Trophoblast cell (in vitro differentiated cells and primary cell): Measurements from ENCODE around the gene DRAP1.

Experiments used
- DNase-seq, 2 donors: peaks; one replicate each; pipeline ENCODE4 v3.0.0-alpha.2; 2016
- H2AFZ ChIP-seq: 2 replicates; pipeline ENCODE4 v1.6.1; 2013; ENCODE audit warnings: low read length, moderate library complexity, mild to moderate bottlenecking; ENCODE audit not compliant: insufficient read depth, poor library complexity
- H2AK5ac ChIP-seq: 2 replicates; pipeline ENCODE4 v1.6.1; 2013; ENCODE audit warnings: mild to moderate bottlenecking, low read length
- H2BK120ac ChIP-seq: 2 replicates; pipeline ENCODE4 v1.6.1; 2013; ENCODE audit warnings: low read length, mild to moderate bottlenecking, moderate library complexity; ENCODE audit not compliant: insufficient read depth, poor library complexity
- H2BK12ac ChIP-seq: 2 replicates; pipeline ENCODE4 v1.6.1; 2013; ENCODE audit warnings: mild to moderate bottlenecking, low read length, moderate library complexity
- H2BK5ac ChIP-seq: 2 replicates; pipeline ENCODE4 v1.6.1; 2013; ENCODE audit warnings: low read length, low read depth, moderate library complexity, mild to moderate bottlenecking; ENCODE audit not compliant: poor library complexity
- H3K14ac ChIP-seq: 2 replicates; pipeline ENCODE4 v1.6.1; 2013; ENCODE audit warnings: mild to moderate bottlenecking, low read length
- H3K18ac ChIP-seq: 2 replicates; pipeline ENCODE4 v1.6.1; 2013; ENCODE audit warnings: mild to moderate bottlenecking, low read length
- H3K23ac ChIP-seq: 2 replicates; pipeline ENCODE4 v1.6.1; 2013; ENCODE audit warnings: low read length
- H3K27ac ChIP-seq: 2 replicates; pipeline ENCODE4 v1.5.1; 2013; ENCODE audit warnings: low read depth, mild to moderate bottlenecking, inconsistent platforms, low read length, moderate library complexity
- H3K27me3 ChIP-seq: 2 replicates; pipeline ENCODE4 v1.6.1; 2013; ENCODE audit warnings: inconsistent platforms, mild to moderate bottlenecking, low read length, moderate library complexity; ENCODE audit not compliant: insufficient read depth
- H3K36me3 ChIP-seq, 2 experiments: 1 replicate in 1 of 2; 2 replicates in 1 of 2; pipeline ENCODE4 v1.6.1; 2013; ENCODE audit warnings: low read length in 2 of 2, mild to moderate bottlenecking in 2 of 2, moderate library complexity in 1 of 2; ENCODE audit not compliant: insufficient read depth in 2 of 2, control insufficient read depth in 1 of 2
- H3K4ac ChIP-seq: 2 replicates; pipeline ENCODE4 v1.6.1; 2013; ENCODE audit warnings: low read depth, mild to moderate bottlenecking, low read length, moderate library complexity
- H3K4me1 ChIP-seq, 2 experiments: 1 replicate in 1 of 2; 2 replicates in 1 of 2; pipeline ENCODE4 v1.6.1; 2013; ENCODE audit warnings: low read length in 2 of 2, mild to moderate bottlenecking in 2 of 2, moderate library complexity in 1 of 2; ENCODE audit not compliant: insufficient read depth in 2 of 2, control insufficient read depth in 1 of 2
- H3K4me2 ChIP-seq: 2 replicates; pipeline ENCODE4 v1.6.1; 2013; ENCODE audit warnings: inconsistent platforms, mild to moderate bottlenecking, low read length, moderate library complexity
- H3K4me3 ChIP-seq: 2 replicates; pipeline ENCODE4 v1.5.1; 2013; ENCODE audit warnings: mild to moderate bottlenecking, low read depth, low read length, inconsistent platforms
- H3K79me1 ChIP-seq: one replicate; pipeline ENCODE4 v1.6.1; 2013; ENCODE audit warnings: low read length
- H3K79me2 ChIP-seq: 2 replicates; pipeline ENCODE4 v1.6.1; 2013; ENCODE audit warnings: low read length, mild to moderate bottlenecking; ENCODE audit not compliant: control insufficient read depth, insufficient read depth, poor library complexity
- H3K9ac ChIP-seq: 2 replicates; pipeline ENCODE4 v1.6.1; 2013; ENCODE audit warnings: mild to moderate bottlenecking, low read length
- H3K9me3 ChIP-seq: 2 replicates; pipeline ENCODE4 v1.6.1; 2013; ENCODE audit warnings: low read depth, mild to moderate bottlenecking, control low read depth, inconsistent platforms, low read length; ENCODE audit not compliant: insufficient read depth
- H4K12ac ChIP-seq: 2 replicates; pipeline ENCODE4 v1.6.1; 2013; ENCODE audit warnings: low read depth, mild to moderate bottlenecking, low read length, moderate library complexity
- H4K8ac ChIP-seq: 2 replicates; pipeline ENCODE4 v1.6.1; 2013; ENCODE audit warnings: low read depth, mild to moderate bottlenecking, low read length, moderate library complexity
- H4K91ac ChIP-seq: one replicate; pipeline ENCODE4 v1.6.1; 2013; ENCODE audit warnings: low read depth, mild to moderate bottlenecking, low read length, moderate library complexity
- WGBS: extraction: QIAGEN DNeasy Blood & Tissue Kit; methylation state at CpG from one replicate; pipeline ENCODE4 v1.1.7; 2013; ENCODE audit warnings: missing lambda C conversion rate; ENCODE audit not compliant: insufficient read length, insufficient coverage; ENCODE audit errors: extremely low coverage; 5-methylcytosine and 5-hydroxymethylcytosine counted together

The DRAP1 gene

DNA sequence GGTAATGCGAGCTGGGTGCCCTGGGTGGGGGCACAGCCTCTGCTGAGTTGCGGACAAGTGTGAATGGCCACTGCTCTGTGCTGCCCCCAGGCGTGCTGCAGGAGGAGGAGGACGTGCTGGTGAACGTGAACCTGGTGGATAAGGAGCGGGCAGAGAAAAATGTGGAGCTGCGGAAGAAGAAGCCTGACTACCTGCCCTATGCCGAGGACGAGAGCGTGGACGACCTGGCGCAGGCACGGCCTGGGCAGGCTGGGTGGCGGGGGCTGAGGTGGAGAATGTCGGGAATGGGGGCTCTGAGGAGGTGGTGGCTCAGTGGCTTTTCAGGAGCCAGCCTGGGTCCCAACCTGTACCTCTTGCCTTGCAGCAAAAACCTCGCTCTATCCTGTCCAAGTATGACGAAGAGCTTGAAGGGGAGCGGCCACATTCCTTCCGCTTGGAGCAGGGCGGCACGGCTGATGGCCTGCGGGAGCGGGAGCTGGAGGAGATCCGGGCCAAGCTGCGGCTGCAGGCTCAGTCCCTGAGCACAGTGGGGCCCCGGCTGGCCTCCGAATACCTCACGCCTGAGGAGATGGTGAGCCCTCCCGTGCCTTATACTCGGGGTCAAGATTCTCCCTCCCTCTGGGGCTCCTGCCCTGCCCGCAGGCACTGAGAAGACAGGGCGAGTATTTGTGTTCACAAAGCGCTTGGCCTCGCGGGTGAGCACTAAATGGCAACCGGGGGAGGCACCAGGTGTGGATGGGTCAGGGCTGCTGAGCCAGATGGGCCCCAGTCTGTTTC lies 46.9 kb downstream of the DRAP1 start:
- Histone ChIP-seq H3K4me3 (no peak overlapping the region), H3K79me2 (peaks cover 8% of the 10 kb centered on the region), H2AK5ac (no peak overlapping the region), H4K8ac (no peak overlapping the region), H3K14ac (no peak overlapping the region), H3K27ac (no peak overlapping the region), H3K23ac (no peak overlapping the region), H3K79me1 (peaks cover 5% of the 10 kb centered on the region), H4K12ac (no peak overlapping the region), H3K9ac (no peak overlapping the region), H3K9me3 (no peaks in the 10 kb centered on the region), H3K27me3 (no peaks in the 10 kb centered on the region), H3K36me3 (peaks cover 56 to 64% of the 10 kb centered on the region in 2 experiments), H3K18ac (no peak overlapping the region), H3K4ac (no peak overlapping the region), H2AFZ (no peak overlapping the region), H2BK12ac (no peak overlapping the region), H4K91ac (no peak overlapping the region), H2BK120ac (no peak overlapping the region), H3K4me2 (no peak overlapping the region), H2BK5ac (no peak overlapping the region), H3K4me1 (peaks cover 4 to 8% of the 10 kb centered on the region in 2 experiments)
- peak in 1 of 2 donors; percentile 44 for DNase-seq
- no CpG with 5 or more reads among the region's 36 CpGs for WGBS

DNA sequence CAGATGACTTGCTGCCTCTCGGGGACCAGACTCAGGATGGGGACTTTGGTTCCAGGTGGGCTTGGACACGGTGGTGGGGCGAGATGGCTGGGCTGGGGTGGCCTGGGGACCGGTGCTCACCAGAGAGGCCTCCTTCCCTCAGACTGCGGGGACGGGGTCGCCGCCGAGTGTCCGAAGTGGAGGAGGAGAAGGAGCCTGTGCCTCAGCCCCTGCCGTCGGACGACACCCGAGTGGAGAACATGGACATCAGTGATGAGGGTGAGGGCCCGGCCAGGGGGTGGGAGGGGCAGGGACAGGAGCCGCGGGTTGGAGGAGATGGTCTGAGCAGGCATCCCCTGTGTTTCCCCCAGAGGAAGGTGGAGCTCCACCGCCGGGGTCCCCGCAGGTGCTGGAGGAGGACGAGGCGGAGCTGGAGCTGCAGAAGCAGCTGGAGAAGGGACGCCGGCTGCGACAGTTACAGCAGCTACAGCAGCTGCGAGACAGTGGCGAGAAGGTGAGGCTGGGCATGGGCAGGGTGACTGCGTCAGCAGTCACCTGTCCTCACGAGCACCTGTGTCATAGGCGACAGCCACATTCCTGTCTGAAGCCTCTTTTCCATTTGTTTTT lies 48.2 kb downstream of the DRAP1 start:
- H4K91ac ChIP-seq, result no peak overlapping the region
- no peak overlapping the region for H2BK12ac ChIP-seq
- H3K27me3 ChIP-seq, result no peaks in the 10 kb centered on the region
- no peak for DNase-seq
- no peaks in the 10 kb centered on the region for H3K79me1 ChIP-seq
- no peak overlapping the region for H4K8ac ChIP-seq
- no peak overlapping the region for H3K23ac ChIP-seq
- no peak overlapping the region for H3K9ac ChIP-seq
- no peak overlapping the region for H3K14ac ChIP-seq
- H3K18ac ChIP-seq, result no peak overlapping the region
- H3K27ac ChIP-seq, result no peak overlapping the region
- H3K9me3 ChIP-seq, result no peaks in the 10 kb centered on the region
- H4K12ac ChIP-seq, result no peak overlapping the region
- no peak overlapping the region for H2BK5ac ChIP-seq
- no peak overlapping the region for H3K4ac ChIP-seq
- peaks cover 60 to 65% of the 10 kb centered on the region in 2 experiments for H3K36me3 ChIP-seq
- H2AFZ ChIP-seq, result no peak overlapping the region
- no peak overlapping the region for H3K4me2 ChIP-seq
- H3K4me1 ChIP-seq, result peaks cover 3 to 5% of the 10 kb centered on the region in 2 experiments
- no CpG with 5 or more reads among the region's 30 CpGs for WGBS
- H3K79me2 ChIP-seq, result peaks cover 5% of the 10 kb centered on the region
- no peak overlapping the region for H2BK120ac ChIP-seq
- H3K4me3 ChIP-seq, result no peak overlapping the region
- no peak overlapping the region for H2AK5ac ChIP-seq

DNA sequence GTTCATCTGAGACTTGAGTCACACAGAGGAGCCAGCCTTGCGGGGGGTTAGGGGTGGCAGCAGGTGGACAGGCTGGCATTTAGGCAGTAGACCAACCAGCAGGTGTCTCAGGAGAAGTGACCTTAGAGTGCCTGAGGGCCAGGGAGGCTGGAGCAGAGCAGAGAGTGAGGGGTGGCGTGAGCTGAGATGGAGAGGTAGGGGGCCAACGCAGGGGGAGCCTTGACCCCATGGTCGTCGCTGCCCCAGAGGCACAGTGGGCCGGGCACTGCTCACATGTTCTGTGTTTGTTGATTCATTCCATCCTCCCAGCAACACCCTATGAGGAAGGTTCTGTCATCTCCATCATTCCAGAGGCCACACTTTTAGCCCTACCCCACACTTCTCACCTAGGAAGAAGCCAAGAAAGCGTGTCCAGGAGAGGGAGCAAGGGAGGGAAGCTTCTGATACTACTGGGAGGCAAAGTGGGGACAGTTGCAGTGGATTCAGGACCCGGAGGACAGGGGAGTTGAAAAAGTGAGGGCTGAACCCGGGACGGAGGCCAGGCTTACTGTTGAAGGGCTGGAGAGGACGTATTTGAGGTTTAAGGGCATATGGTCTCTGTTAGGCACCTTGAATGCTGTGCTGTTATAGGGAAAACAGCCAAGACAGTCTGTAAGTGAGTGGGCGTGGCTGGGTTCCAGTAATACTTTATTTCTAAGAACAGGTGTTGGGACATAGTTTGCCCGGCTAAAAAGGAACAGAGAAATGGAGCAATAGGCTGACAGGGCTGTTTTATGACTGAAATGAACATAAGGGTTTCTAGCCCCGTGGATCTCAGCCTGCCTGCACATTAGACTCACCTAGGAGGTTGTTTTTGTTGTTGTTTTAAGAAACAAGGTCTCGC lies 49.6 kb downstream of the DRAP1 start:
- Histone ChIP-seq H3K23ac (no peak overlapping the region), H4K12ac (no peak overlapping the region), H2AFZ (no peak overlapping the region), H4K8ac (no peak overlapping the region), H3K4me2 (no peak overlapping the region), H3K36me3 (peaks cover 65 to 73% of the 10 kb centered on the region in 2 experiments), H3K79me1 (no peaks in the 10 kb centered on the region), H3K27me3 (no peaks in the 10 kb centered on the region), H2BK5ac (no peak overlapping the region), H2BK120ac (no peak overlapping the region), H3K14ac (no peak overlapping the region), H3K4me3 (no peak overlapping the region), H4K91ac (no peak overlapping the region), H2BK12ac (no peak overlapping the region), H3K4ac (no peak overlapping the region), H3K27ac (no peak overlapping the region), H3K18ac (no peak overlapping the region), H3K9me3 (no peaks in the 10 kb centered on the region), H3K9ac (no peak overlapping the region), H3K79me2 (no peaks in the 10 kb centered on the region), H3K4me1 (no peaks in the 10 kb centered on the region), H2AK5ac (no peak overlapping the region)
- DNase-seq, result peak; percentile 28 to 37
- no CpG with 5 or more reads among the region's 15 CpGs for WGBS
